SHP77 treated with DMSO at 0.1 percent for 48 hours (cell line): ENCODE data around the gene RILPL2.
A peak's percentile ranks its signal among the peaks of the same experiment; 100 is the strongest.
"Not testable (repeated sequence)": the region's sequence is repeated elsewhere in the genome, so short reads cannot be mapped to it uniquely, and the experiment has no call there.

Source experiments
- DNase-seq: peaks from one replicate; lab custom pipeline; 2025; lab: John Stamatoyannopoulos, UW

RILPL2 gene, protein sequence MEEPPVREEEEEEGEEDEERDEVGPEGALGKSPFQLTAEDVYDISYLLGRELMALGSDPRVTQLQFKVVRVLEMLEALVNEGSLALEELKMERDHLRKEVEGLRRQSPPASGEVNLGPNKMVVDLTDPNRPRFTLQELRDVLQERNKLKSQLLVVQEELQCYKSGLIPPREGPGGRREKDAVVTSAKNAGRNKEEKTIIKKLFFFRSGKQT

DNA sequence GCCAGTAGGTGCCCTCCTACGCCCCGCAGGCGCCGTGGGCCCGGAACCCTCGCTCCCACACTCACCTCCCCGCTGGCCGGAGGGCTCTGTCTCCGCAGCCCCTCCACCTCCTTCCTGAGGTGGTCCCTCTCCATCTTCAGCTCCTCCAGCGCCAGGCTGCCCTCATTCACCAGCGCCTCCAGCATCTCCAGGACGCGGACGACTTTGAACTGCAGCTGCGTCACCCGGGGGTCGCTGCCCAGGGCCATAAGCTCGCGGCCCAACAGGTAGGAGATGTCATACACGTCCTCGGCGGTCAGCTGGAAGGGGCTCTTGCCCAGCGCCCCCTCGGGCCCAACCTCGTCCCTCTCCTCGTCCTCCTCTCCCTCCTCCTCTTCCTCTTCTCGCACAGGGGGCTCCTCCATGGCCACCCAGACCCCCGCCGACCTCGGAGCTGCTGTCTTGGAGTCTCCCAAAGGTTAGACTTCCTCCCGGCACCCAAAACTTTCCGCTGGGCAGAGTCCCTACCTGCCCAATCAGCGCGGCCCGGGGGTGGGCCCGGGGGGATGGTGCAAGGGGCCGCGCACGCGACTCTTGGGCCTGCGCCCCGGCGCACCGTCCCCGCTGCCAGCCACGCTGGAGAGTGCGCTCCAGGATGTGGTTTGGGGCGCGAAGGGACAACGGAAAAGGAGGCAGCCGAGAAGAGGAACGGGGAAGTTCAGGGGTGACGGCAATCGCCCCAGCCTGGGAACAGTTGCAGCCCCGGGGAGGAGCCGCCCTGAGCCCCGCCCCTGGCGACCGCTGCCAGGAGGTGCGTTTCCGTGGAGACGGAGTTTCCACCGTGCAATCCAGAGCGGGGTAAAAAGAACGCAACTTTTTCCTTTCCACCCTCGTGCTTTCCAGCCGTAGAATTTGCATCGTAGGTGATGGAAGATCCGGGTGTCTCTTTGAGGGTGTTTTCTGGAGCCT lies at the start of gene RILPL2:
Gene RILPL2, minus strand, starts transcription at position 668 of the 948 bp plus-strand sequence. Its CDS starts 264 bp downstream, at position 404.
- peak; percentile 19 for DNase-seq

DNA sequence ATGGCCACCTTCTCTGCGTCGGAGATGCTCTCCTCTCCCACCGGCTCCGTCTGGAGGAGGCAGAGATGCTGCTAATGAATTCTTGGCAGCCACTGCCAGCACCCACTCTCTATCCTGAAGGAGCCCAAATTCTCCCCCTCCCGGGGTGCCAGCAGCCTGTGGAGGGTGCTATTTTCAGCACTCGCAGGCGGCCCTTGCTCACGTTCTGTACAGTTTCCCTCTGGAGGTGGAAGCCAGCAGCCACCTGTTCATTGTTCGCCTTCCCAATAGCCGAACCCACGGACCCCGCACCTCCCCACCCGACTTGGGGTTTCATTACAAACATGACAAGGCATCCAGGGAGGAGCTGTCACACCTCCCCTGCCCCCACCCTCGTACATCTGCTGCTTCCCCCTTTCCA lies 49.3 kb upstream of the RILPL2 start:
- DNase-seq: no peak

DNA sequence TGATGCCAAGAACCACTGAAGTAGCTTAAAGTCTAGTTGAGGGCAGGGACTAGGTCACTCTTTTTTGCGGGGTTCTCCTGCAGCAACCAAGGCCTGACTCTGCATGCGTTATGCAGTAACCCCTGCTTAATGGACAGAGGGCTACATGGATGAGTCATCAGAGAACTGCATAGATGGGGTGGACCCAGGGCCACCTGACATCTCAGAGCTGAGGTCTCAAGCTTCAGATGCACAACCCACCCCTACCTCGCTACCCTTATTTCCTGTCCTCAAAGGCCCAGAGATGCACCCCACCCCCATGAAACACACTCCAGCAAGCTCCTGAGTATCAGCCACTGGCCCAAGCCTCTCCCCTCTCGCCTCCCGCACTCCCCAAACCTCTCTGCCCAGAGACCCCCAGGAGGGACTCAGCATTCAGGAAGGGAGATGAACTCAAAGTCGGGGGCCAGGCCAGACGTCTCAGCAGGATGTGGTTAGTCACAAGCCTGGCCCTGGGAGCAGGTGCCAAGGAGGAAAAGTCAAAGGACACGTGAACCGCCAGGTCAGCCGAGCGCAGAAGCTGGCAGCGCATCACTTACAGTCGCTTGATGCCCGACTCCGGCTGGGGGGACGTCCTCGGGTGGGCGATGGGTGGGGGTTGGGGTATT lies 47.2 kb upstream of the RILPL2 start:
- DNase-seq: no peak

DNA sequence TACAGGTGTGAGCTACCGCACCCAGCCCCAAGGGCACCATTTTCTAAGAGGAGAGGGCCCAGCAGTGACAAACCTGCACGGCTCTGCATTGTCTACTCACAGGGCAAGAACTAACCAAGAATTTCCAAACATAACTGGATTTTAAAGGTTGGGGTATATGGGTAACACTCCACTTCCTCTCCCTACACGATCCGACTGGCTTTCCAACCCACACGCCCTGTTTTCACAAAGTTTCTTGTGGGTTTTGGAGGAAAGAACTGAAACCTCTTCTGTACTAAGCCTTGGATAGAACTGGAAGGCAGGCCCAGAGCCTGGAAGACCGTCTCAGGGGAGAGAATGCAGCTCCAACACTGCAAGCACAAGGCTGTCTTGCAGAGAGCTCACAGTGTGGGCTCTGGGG lies 46.4 kb upstream of the RILPL2 start:
- no peak for DNase-seq

DNA sequence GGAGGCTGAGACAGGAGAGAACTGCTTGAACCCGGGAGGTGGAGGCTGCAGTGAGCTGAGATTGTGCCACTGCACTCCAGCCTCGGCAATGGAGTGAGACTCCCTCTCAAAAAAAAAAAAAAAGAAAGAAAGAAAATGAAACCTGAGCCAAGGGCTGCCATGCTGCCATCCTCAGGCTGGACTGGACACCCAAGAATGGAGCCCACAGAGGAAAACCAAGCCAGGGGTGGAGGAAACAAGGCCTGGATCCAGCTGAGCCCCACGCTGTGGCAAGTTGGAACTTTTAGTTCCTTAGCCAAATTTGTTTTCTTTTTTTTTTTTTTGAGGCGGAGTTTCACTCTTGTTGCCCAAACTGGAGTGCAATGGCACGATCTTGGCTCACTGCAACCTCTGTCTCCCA lies 44.8 kb upstream of the RILPL2 start:
- not testable (repeated sequence) for DNase-seq

DNA sequence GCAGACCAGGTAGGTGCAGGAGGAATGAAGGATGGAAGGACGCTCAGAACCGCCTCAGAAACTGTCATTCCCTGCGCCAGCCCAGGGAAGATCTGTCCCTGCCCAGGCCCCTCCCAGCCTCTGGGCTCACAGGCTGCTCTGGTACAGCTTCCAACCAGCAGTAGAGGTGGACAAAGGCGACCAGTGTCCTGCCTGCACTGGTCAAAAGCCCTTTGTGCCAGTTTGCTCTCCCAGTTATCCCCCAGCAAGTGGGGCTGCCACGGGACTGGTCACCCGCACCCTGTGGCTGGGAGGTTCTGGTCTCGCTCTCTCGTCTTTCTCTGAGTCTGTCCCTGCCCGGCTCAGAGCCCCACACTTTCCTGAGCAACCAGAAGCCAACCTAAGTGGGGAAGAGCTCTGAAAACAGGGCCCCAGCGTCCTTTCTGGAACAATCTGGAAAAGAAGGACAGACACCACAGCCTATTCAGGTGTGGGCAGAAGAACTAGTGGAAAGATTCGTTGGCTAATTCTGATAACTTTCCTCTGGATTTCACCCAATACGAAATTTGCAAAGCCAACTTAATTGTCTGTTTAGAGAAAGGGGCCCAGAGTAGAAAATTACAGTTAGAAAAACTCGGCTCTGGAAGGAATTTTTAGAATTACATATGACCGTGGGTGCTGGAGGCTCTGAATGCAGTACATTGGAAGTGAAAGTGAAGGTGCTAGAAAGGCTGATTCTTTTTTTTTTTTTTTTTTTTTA lies 43.1 kb upstream of the RILPL2 start:
- DNase-seq: no peak

DNA sequence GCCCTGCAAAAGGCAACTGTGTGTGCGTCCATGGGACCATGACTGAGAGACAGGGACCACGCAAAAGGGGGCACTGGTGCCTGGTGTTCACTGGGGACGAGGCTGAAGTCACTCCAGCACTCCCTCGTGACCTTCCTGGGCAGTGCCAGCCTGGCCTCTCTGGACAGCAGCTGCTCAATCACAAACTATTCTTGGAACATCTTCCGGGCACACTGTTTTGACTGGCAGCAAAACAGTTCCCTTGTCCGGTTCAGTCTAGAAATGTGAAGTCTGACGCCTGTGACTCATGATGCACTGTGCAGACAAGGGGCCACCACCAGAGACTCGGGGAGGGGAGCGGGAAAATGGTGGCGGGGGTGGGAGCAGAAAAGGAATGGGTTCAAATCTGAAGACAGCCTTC lies 42.3 kb upstream of the RILPL2 start:
- no peak for DNase-seq

DNA sequence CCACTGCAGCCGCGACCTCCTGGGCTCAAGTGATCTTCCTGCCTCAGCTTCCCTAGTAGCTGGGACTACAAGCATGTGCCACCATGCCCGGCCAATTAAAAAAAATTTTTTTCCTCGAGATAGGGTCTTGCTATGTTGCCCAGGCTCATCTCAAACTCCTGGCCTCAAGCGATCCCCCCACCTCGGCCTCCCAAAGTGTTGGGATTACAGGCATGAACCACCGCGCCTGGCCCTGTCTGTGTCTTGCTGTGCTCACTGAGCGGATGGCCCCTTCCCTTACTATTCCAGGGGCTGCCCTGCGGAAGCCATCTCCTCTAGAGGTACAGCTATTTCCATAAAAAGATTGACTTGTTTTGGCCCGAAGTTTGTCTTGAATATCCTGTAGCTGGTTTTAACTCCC lies 41.6 kb upstream of the RILPL2 start:
- no peak for DNase-seq

DNA sequence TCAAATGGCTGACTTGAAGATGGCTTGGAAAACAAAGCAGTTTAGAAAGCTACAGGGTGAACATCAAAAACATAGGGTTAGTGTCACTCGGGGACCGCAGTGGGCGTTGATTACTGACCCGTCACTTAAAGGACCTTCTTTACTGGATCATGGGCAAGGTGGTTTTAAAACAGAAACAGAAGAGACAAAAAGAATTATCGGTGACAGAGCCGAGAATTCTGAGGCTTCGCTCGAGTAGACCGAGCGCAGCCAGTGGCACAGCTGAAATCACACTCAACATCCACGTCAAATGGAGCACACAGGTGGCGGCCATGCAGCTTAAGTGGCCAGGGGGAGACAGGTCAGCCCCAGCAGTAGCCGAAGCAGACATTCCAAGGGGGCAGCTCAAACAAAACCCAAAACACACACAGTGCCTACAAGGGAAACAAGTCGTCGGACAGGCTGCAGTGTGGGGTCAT lies 38.8 kb upstream of the RILPL2 start:
- no peak for DNase-seq

DNA sequence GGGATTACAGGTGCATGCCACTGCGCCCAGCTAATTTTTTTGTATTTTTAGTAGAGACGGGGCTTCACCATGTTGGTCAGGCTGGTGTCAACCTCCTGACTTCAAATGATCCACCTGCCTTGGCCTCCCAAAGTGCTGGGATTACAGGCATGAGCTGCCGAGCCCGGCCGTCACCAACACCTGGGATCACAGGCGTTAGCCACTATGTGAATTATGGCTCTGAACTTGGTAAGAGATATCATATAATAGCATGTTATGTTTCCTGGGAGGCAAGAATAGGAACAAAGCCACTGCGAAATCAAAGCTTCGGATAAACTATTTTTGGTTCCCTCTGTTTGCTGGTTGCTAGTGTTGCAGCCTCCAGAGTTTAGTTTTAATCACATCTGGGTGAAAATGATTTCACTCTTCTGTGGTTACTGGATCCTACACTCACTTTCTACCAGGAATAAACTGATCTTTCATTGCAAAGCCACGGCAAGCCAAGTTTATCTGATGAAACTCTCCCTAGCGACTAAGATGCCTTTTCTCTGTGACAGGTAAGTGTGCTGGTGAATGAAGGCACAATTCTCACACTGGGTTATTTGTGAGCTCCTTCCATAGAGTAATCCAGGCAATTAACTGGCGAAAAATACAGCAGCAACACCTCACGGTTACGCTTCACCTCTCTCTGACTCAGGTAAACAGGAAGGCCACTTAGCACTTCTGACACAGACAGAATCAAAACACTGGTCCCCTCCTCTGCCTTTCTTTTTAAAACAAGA lies 38.2 kb upstream of the RILPL2 start:
- DNase-seq: no peak

DNA sequence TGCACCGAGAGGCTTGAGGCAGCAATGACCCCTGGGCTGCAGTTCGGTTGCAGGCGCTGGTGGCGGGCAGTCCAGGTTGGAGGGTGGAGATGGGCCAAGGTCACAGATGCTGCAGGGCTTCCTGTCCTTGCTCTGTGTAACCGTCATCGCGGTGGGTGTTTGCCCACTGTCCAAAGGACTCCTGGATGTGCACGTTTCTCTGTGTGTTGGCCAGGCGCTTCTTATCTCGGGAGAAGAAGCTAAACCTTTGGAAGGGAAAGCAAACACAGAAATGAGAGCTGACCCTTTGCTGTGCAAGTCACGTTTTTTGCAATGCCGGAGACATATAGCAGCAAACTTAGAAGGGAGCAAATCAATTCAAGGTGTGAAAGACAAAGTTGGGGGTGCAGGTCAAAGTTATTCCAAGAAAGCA lies 36.0 kb upstream of the RILPL2 start:
- no peak for DNase-seq

DNA sequence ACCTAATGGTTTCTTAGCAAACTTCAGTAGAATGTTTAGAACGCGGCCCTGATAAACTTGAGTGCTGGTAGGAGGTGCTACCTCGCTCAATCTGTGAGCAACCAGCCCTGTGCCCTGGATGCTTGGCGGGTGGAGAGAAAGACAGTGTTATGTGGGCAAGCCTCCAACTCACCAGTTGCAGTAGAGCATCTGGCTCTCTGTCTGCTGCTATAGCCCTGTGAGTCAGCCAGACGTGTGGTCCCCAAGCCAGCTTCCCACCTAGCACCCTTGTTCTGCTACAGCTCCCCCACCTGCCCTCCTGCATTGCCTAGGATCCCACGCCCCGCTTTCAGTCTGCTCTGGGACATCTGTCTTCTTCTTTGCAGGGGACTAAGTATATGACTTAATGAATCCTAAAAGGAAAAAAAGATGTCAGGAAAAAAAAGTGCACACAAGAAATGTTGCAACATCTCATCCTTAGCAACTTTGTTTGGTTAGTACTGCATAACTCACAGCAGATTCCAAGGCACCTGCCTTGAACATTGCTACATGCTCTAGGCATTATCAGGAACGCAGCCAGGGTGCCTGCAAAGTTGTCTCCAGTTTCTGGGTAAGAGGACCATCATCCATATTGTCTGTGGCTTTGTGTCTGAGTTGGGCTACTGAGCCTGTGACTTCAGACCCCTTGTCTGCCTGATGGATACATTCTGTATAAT lies 35.0 kb upstream of the RILPL2 start:
- DNase-seq: no peak

DNA sequence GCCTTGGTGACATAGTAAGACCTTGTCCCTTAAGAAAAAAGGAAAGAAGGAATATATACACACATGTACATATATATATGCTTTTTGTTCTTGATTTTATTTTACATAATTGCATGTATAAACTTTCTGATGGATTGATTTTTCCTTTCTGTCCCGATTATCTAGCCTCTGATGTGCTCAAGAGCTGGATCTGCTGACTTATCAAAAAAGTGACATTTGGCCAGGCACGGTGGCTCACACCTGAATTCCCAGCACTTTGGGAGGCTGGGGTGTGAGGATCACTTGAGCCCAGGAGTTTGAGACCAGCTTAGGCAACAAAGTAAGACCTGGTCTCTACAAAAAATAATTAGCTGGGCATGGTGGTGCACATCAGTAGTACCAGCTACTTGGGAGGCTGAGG lies 33.5 kb upstream of the RILPL2 start:
- no peak for DNase-seq

DNA sequence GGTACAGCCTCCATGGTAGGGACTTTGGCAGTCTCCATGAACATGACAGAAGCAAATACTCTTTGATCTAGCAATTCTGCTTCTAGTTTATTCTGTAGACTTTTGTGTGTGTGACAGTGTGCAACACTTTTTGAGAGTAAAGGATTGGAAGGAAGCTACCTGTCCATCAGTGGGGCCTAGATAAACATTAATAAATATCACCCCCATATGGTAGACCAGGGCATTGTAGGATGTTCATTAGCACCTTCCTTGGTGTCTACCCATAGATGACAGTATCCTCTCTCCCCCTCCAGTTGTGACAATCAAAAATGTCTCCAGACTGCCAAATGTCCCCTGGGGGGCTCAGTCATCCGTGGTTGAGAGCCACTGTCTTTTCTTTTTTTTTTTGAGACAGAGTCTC lies 32.3 kb upstream of the RILPL2 start:
- no peak for DNase-seq

DNA sequence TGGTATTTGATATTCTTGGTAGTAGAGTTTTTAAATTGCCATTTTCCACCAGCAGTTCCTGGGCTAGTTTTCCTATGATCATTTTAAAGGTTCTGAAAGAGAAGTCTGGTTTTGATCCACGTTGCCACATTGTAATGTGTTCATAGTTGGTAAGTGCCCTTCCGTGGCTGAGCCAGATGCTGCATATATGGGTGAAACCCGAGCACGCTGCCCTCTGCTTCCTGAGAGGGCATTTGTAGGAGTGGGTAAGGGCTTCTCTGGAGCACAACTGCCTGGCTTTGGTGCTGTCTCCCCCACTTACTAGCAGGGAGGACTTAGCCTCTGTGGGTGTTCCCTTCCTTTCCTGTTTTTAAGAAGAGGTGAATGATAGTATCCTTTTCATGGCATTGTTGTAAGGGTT lies 28.6 kb upstream of the RILPL2 start:
- DNase-seq: no peak

DNA sequence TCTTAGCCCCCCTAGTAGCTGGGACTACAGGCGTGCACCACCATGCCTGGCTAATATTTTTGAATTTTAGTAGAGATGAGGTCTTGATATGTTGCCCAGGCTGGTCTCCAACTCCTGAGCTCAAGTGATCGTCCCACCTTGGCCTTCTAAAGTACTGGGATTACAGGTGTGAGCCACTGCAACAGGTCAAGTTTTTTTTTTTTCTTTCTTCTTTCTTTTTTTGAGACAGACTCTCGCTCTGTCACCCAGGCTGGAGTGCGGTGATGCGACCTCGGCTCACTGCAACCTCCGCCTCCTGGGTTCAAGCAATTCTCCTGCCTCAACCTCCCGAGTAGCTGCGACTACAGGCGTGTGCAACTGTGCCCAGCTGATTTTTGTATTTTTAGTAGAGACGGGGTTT lies 26.7 kb upstream of the RILPL2 start:
- not testable (repeated sequence) for DNase-seq

DNA sequence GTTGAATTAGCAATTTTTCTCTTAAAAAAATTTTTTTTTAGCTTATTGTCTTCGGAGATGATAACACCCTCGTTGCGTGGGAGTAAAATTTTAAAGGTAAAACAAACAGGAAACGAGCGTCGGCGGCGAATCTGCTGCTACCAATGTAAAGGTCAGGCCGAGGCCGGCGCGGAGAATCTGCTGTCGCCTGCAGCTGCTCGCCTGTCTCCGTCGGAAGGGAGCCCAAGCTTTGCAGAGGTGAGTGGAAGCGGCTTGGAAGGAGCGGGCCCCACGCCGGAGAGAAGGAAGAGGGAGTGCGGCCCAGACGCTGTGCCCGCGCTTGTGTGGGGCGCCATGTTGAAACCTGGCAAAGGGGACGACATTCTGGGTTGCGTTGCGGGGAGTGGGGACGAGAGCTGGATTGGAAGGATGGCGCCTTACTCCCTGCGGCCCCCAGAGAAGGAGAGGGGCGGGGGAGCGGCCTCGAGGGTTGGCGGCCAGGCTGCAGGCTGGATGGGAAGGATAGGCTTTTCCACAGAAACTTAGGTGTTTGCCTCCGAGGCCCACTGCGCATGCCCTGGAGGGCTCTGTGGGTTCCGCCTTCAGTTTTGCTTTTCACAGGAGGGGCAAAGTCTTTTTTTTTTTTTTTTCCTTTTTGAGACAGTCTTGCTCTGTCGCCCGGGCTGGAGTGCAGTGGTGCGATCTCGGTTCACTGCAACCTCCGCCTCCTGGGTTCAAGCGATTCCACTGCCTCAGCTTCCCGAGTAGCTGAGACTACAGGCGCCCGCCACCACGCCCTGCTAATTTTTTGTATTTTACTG lies 21.7 kb upstream of the RILPL2 start, which contains the start of gene SNRNP35:
Gene SNRNP35, plus strand, starts transcription at position 160 of the 800 bp plus-strand sequence. CDS start 7,402 bp downstream, outside the sequence.
- DNase-seq: peak; percentile 81

DNA sequence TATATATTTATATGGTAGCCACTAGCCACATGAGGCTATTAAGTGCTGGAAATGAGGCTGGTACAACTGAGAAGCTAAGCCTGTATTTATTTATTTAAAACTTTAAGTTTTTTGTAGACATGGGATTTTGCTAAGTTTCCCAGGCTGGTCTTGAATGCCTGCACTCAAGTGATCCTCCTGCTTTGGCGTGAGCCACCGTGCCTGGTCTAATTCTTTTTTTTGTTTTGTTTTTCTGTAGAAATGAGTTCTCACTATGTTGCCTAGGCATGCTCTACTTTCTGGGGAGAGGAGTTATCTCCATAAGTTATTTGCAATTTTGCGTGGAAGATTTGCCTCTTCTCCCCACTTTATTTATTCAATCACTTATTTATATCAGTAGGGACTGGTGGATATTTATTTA lies 16.7 kb upstream of the RILPL2 start:
- DNase-seq: no peak

DNA sequence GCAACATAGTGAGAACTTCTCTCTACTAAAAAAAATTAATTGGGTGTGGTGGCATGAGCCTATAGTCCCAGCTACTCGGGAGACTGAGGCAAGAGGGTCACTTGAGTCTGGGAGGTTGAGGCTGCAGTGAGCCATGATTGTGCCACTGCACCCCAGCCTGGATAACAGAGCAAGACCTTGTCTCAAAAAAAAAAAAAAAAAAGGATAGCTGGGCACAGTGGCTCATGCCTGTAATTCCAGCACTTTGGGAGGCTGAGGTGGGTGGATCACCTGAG lies 15.7 kb upstream of the RILPL2 start:
- not testable (repeated sequence) for DNase-seq

DNA sequence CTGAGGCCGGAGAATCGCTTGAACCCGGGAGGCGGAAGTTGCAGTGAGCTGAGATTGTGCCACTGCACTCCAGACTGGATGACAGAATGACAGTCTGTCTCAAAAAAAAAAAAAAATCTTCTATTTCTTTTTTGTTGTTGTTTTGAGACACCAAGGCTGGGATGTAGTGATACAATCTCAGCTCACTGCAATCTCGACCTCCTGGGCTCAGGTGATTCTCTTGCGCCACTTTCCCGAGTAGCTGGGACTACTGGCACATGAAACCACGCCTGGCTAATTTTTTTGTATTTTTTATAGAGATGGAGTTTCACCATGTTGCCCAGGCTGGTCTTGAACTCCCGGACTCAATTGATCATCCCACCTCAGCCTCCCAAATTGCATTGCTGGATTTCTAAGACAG lies 14.2 kb upstream of the RILPL2 start:
- no peak for DNase-seq
